ENCODE data around the gene ARHGAP42.
"Not testable (repeated sequence)": the region's sequence is repeated elsewhere in the genome, so short reads cannot be mapped to it uniquely, and the experiment has no call there.

ARHGAP42 gene

DNA sequence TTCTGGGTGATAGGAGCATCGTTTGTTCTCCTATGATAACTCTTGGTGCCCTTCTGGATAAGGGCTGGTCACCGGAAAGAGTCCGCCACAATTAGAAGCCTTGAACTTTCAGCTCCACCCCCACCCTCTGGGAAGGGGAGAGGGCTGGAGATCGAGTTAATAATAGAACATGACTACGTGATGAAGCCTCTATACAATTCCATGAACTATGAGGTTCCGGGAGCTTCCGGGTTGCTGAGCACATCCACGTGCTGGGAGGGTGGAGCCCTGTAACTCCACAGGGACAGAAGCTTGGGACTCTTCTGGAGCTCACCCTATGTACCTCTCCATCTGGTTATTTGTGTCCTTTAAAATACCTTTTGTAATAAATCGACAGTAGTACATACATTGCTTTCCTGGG lies 40.3 kb downstream of the ARHGAP42 start:
- no peak for DNase-seq

DNA sequence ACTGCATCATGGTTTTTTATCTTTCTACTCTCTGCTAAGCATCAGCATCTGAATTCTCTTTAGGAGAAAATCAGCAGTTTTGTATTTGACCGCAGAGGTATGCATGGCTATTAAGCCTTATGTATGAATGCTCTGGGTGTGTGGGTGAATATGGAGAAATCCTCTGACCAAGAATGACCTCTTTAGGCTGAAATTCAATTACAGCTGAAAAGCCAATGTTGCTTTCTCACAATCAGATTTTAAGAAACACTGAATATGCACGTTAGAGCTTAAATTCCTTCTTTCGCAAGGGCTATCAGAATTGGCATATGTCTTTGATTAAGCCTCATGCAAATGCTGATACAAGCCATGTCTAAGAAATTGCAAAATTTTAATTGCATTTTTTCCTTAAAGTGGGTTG lies 43.2 kb downstream of the ARHGAP42 start:
- DNase-seq = no peak

DNA sequence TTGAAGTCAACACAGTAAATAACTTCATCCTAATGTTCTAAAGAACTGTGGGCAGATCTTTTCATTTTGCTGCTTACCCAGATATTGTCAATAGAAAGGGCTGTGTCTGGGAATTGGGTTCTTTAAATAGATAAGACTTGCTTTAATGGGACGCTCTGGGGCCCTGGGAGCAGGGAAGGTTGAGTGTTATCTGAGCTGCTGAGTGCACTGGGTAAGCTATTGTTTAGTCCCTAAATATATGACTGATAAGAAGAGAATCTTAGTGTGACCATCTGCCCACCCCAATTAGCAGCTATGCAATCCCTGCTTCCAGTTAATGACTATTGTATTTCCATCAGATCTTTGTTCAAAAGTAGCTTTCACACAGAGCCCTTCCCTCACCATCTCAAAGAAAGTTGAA lies 44.4 kb downstream of the ARHGAP42 start:
- no peak for DNase-seq

DNA sequence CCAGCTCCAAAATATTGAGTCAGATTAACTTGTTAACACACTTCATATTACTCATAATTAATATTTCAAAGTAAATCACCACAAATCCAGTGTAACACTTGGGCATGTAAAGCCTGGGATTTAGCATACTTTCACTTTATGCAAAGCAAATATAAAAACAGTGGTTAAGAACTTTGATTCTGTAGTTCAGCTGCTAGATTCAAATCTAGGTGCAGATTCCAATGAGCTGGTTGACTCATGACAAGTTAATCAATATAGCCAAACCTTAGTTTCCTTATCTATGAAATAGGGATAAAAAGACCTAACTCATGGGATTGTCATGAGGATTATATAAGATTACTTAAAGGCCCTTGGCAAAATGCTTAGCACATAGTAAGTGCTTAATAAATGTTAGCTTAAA lies 45.9 kb downstream of the ARHGAP42 start:
- DNase-seq = no peak

DNA sequence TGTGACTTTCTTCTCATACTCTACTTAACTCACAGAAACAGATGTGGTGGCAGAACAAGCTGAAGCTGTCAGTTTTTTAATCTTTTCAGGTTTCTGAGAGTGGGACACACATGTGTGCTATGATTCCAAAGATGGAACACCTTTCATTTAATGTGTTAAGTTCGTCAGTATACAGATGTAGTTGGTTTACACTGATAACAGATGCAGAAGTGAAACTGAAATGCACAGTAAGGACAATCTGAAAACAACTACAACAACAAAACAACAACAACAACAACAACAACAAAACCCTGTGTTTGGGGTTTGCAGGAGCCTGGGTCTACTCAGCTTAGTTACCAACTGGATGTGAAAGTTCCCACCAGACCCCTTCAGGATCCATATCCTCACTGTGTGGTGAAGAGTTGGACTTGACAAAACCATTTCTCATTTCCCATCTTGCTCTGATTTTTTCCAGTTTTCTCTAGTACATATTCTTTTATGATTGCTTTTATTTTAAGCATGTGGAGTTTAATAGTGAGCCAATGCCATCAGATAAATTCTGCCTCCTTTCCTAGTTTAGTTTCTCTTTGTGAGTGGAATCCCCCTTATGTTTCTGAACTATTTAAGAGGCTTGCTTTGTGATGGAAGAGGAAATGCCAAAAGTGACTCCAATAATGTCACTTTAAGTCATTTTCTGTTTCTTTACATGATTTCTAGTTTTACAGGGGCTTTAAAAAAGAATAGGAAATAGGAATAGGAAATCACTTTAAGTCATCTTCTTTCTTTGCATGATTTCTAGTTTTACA lies 47.8 kb downstream of the ARHGAP42 start:
- no peak for DNase-seq

DNA sequence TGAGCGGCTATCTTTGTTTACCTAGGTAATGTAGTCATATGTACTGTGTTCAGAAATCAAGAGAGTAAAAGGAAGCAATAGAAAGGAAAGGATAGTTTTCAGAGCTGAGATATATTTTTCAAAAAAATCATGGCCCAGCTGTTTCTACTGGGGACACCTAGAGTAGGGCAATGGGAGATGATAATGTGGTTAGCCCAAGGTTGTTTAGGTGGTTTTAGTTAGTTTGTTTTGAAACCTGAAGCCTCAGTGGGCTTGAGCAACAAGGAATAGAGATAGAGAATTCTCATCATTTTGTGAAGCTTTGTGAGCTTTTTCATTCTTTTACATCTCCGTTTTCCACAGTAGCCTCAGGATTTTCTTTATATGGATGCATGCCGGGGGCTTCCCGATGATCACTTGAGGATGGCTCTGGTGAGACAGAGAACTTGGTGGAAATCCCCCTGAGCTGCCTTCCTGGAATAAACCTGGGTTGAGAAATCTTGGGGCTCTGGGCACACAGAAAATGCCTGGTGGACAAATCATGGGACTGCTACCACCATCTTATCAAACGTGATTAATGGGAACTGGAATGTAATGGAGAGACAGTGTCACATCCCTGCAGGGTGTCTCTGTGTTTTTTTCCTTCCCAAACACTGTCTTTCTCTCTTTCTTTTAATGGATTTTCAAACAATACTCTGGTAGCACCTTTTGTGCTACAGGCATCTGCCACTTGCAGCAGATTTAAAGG lies 49.0 kb downstream of the ARHGAP42 start:
- DNase-seq = no peak

DNA sequence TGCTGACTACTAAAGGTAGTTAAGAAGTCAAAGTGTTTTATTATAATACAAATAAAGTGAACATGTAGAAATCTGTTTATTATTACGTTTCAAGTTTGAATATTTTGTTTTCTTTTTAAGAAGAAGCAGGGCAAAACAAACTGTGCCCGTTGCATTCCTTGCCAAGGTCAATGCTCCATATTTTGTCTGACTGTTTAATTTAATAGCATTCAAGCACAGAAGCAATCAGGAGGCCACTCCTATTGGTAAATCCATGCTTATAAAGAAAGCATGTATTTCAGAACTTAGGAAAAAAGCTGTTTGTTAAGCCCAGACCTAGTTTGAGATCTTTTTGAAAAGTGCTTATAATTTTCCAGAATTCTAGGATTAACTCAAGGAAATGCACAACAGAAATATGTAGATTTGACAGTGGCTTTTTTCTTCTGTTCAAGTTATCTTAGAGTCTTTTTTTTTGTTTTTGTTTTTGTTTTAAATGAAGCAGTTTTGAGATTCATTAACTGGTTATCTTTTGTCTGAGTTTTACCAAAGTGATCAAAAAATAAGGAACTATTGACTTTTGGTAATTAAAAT lies 51.7 kb downstream of the ARHGAP42 start:
- no peak for DNase-seq

DNA sequence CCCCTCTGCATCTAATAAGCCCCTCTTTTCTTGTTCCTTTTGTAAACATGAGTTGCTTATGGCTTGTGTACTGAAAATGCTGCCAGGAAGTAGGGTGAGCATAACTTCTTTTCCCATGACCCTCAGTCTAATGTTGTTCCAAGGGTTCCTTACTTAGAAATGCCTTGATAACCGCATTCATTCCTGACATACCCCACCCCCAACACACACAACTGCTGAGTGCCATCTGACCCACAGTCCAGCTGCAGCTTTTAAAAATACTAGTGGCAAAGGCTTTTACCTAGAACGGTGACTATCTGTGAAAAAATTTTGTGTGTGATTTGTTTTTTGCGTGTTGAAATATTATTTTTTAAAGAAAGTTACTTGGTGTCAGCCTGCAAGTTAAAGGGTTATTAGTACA lies 52.6 kb downstream of the ARHGAP42 start:
- DNase-seq = no peak

DNA sequence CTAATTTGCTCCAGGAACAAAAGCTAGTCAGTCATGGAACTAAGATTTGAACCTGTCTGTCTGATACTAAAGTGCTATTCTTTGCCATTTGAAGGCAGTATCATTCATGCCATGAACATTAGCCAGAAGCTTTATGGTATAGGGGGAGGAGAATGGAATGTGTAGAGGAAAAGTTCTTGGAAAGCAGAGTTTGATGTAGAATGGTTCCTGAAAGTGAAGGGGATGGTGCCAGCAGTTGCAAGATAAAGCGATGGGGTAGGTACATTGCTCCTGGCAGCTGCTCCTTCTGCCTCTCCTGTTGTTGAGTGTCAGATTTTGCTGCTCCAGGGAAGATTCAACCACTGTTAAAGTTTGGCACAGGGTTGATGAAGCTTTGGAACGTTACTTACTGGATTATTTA lies 53.4 kb downstream of the ARHGAP42 start:
- DNase-seq = no peak

DNA sequence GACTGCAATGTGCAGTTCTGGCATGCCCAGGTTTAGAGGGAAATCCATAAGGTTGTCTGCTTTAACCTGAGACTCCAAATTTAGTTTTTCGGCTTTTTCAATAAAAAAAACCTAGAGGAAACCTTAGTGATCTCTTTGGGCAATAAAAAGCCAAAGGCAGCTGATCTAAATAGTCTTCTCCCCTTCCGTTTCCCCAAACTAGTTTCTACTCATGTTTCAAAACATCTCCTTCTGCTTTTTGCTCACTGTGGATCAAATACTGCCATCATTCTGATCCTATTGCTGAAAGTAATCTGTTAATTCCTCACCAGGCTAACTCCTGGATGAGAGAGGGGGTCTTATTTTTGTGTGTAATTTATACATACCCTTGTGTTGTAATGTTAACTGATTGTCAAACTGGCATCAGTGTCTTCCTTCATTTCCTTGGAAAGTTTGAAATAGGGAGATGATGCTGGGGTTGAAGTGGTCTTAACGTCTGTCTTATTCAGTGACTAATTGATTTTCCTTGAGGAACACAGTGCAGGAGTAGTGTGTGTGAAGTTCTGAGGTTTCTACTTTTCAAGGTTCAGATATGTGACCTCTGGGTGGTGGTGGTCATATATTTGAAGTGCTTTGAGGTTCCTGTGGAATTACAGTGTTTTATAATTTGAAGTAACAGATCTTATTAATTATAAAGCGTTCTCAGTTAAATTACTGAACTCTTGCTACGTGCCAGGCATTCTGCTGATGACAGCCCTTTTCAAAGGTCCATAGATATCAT lies 55.0 kb downstream of the ARHGAP42 start:
- no peak for DNase-seq

DNA sequence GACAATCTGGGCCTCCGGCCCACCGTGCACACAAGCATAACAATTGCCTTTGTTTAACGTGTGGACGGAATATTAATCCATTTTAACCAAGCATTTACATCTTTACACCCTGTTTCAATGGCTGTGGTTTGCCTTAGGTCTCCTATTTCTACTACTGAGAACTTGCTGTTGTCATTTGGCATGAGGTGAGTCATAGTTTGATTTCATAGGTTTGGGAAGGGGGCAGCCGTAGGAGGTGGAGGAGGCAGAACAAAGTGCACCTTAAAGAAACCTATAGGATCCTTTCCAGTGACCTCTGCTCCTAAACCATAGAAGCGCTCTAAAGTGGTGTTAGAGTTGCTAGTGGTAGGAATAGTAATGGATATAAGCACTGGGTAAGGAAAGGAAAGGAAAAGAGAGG lies 59.4 kb downstream of the ARHGAP42 start:
- DNase-seq = no peak

DNA sequence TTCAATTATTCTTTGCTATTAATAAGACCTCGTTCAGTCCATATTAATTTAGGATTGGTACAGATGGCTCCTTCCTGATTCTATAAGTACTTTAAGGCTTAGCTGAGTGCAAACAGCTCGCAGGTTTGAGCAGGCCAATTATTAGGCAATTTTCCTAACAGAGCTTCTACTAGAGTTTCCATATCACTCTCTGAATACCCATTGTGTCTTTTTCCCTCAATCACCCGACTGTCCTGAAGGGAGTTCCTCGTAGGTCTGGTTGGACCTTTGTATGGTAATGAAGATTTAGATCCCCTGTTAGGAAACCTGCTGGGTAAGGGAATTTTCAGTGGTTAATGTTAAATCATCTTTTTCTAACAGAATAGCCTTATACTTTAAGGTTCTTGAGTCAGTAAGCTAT lies 61.1 kb downstream of the ARHGAP42 start:
- DNase-seq = no peak

DNA sequence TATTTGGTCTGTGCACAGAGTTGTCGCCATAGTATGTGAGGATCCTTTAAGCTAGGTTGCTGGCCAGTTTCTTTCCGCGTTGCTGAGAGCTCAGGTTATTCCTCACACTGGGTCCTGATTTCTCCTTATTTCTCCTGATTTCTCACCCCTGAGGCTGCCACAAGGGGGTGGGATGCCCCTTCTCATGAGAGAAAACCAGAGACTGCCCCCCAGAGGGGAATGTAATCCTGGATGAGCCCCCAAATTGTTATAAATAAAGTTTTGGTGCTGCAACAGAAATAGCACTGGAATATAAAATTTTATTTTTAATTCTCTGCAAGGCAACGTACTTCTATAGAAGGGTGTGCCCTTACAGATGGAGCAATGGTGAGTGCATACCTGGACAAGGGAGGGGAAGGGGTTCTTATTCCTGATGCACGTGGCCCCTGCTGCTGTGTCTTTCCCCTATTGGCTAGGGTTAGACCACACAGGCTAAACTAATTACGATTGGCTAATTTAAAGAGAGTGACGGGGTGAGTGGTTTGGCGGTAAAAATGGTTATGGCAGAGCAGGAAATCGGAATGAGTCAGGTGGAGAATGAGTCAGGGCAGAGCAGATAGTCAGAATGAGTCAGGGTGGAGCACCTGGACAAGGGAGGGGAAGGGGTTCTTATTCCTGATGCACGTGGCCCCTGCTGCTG lies 62.9 kb downstream of the ARHGAP42 start:
- not testable (repeated sequence) for DNase-seq

DNA sequence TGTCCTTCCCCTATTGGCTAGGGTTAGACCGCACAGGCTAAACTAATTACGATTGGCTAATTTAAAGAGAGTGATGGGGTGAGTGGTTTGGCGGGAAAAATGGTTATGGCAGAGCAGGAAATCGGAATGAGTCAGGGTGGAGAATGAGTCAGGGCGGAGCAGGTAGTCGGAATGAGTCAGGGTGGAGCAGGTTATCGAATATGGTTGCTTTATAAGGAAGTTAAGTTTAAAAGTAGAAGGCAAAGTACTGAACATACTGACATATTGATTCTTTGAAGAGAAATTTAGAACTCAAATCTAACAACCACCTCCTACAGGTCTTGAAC lies 63.4 kb downstream of the ARHGAP42 start:
- not testable (repeated sequence) for DNase-seq

DNA sequence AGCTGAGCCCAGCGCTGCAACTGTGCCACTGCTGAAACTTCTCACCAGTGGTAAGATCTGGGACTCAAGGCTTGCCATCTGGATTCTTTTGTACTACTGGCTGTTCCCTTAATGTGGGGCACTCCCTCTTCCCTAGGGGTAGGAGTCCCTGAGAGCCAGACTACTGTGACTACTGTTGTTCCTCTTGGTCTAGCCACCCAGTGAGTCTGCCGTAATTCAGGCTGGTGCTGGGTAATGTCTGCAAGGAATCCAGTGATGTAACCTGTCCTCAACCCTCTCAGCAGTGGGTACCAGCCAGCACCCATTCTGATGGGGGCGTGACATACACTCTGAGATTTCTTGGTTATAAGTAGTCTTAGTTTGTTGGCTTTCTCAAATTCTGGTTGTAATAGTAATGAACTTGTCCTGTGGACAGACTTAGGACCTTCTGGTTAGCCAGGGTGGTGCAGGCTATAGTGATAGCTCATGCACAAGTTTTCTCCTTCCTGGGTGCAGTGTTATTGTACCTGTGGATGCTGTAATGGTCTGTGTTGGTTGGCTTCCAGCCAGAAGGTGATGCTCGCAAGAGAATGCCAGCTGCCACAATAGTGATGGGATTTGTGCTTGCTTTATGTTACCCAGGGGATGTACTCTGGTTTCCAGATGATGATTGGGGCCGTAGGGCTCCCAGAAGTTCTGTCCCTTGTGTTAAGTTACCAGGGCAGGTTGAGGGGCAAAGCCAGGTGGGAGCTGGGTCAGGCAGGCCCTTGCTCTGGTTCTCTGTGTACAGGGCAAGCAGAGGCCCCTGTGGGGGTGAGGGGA lies 65.5 kb downstream of the ARHGAP42 start:
- DNase-seq = no peak

DNA sequence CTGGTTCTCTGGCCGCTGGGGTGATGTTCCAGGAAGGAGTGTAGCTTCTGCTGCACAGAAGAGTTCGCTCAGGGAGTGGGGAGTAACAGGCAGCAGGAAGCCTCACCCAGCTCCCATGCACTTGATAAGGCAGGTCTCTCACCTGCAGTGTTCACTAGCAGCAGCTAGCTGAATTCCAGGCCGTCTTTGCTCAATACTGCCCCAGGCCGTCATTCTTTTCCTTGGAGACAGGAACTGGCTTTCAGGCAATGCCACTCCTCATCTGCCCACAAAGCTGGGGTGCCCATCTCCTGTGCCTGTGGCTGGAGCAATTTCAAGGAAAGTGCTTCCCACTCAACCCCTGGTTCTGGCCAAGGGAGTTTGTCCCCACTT lies 66.1 kb downstream of the ARHGAP42 start:
- no peak for DNase-seq

DNA sequence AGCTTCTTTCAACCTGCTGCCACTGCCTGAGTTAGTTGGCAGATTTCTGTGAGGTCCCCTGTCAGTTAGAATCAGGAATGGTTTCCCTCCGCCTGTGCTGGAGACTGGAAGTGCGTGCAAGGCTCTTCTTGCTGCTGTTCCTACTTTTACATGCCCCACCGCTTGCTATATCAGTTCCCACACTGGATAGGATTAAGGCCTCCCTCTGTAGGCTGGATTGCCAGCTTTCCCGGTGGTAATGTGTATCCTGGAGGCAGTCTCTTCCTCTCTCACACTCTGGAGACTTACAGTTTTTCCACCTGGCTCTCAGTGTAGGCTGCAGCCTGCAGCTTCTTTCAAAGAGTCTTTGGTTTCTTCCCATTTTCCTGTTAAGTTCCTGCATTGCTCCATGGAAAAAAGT lies 66.5 kb downstream of the ARHGAP42 start:
- DNase-seq = no peak

DNA sequence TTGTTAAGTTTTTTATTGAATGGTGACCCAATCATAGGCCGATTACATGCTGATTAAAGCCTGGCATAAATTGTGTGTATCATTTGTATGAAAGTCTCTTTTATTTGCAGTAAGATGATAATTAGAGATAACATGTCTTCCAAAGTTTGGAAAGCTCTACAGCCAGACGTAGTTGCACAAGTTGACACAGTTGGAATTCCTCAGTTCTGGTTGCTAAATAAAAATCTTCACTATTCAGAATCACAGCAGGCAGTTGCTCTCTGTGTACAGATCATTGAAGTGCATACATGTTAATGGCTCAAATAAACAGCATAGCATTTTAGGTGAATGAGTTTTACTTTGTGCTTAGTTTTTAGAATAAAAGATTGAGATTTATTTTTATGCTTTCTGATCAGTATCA lies 69.5 kb downstream of the ARHGAP42 start:
- no peak for DNase-seq

DNA sequence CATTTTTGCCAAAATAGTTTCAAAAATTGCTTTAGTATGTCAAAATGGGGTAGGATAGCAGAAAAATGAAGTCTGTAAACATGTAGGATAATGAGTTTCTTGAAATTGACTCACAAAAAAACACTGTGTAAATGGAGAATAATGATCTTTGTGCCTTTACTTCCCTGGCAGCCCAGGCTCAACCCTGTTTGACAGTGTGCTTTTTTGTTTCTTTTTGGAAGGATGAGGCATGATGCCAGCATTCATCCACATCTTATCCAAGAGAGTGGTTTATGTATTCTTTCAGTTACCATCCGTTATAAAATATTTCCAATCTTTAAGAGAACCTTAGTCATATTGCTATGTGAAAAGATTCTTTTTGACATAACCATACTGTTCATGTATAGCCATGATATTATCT lies 70.6 kb downstream of the ARHGAP42 start:
- no peak for DNase-seq

DNA sequence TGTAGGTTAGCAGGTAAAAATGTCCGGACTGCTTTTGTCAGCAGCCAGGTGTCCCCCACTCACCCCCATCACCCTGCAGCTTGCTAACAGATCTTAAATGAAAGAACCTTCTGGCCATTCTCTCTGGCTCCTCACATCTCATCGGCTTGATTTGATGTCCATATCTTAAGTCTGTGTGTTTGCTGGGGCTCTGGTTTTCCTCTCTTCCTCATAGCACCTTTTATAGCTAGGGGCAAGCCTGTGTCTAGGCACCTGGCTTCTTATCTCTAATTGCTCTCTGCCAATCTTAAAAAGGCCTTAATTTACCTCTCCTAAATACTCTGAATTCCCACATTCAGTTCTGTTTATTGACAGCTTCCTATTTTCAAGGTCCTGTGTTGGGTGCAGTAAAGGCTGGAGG lies 72.0 kb downstream of the ARHGAP42 start:
- DNase-seq = no peak

DNA sequence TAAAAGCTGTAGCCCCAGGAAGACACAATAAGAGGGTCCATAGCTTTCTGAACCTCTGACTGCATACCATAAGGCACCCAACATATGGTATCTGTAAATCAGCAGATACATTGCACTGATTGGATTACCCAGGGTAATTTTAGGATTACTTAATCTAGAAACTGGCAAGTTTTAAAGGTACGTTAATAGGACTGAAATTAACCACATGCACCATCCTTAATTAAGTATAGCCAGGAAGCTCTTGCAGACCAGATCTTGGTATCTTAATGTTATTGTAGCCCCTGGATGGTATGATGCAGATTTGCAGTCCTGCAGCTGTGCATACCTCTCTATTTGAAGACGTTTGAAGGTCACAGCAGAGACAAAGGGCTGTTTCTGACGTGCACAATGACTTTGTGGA lies 72.8 kb downstream of the ARHGAP42 start:
- no peak for DNase-seq

DNA sequence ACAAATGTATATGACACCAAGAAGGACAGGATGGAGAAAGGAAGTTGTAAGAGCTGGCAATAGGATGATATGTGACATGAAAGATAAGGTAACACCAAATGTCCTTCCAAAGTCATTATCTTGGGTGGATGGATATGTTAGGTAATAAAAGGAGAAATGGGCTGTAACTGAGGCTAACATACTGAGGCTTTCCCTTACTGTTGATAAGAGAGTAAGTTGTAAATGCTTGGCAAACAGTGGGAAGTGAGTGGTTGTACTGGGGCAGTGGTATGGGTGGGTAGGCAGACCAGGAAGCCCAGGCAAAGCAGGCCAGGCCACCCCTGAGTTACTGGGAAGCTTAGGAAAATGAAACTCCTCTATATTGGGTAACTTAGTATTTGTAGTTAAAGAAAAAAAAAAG lies 73.7 kb downstream of the ARHGAP42 start:
- DNase-seq = no peak
